HepG2 (cell line): ENCODE data around the gene CFAP54. TPM values are rescaled to one million over a fixed set of nuclear protein-coding genes. Genes with fewer than 3 reads are reported as not detected.

Experiments used
- ATAC-seq: fragments of 200-7000 bp; cut with Tn5 transposase; 3 replicates; pipeline ENCODE4 v1.9.1; 2020; ENCODE audit warnings: mild to moderate bottlenecking, moderate library complexity
- BruUV-seq: library from RNA; stranded (reverse); fragments of 400-500 nt; replicated peaks from 2 replicates; lab custom pipeline; 2021; lab: Mats Ljungman, UMichigan
- CTCF ChIA-PET: fragments of 300-600 bp; formaldehyde crosslinking; extraction: SDS; loops from one replicate; lab custom pipeline; 2021; ENCODE audit warnings: low total read pairs, inconsistent platforms, low intra/inter-chr PET ratio; lab: Yijun Ruan, JAX
- POLR2A ChIA-PET: fragments of 350-600 bp; sonication (Branson Sonifier 250); formaldehyde crosslinking; loops from one replicate; lab custom pipeline; 2020; ENCODE audit warnings: antibody characterized with exemption, inconsistent platforms; lab: Yijun Ruan, JAX
- DNase-seq: peaks from one replicate; pipeline ENCODE4 v3.0.0-alpha.2; 2015; ENCODE audit warnings: low spot score
- FAIRE-seq: peaks from 3 replicates; lab custom pipeline; 2011; peaks lifted over from hg19 to GRCh38; lab: Jason Lieb, UNC
- H2AFZ ChIP-seq: one replicate; pipeline ENCODE4 v1.6.1; 2011; ENCODE audit warnings: low read length, inconsistent platforms
- H3K27ac ChIP-seq: fragments of 300-600 bp; 3 replicates; pipeline ENCODE4 v1.8.0; 2011; ENCODE audit warnings: mixed run types, mild to moderate bottlenecking, mixed read lengths, low read length, inconsistent platforms; ENCODE audit not compliant: insufficient read depth; ENCODE audit errors: extremely low read length
- H3K27me3 ChIP-seq, 2 experiments: fragments of 200-600 bp in 1 of 2; 2 replicates in 1 of 2; 3 replicates in 1 of 2; pipeline versions ENCODE4 v1.6.0 to v1.8.0; 2011; ENCODE audit warnings: low read length in 2 of 2, mild to moderate bottlenecking in 2 of 2, moderate library complexity in 2 of 2, inconsistent platforms in 1 of 2; ENCODE audit not compliant: insufficient read depth in 2 of 2, control insufficient read depth in 1 of 2
- H3K36me3 ChIP-seq, 2 experiments: fragments of 200-600 bp in 1 of 2; replicated peaks in 1 of 2; 2 replicates in 1 of 2; 3 replicates in 1 of 2; pipeline versions ENCODE4 v1.5.1 to v1.8.0; 2011; ENCODE audit warnings: low read length in 2 of 2, inconsistent platforms in 1 of 2; ENCODE audit not compliant: insufficient read depth in 2 of 2, control insufficient read depth in 1 of 2
- H3K4me1 ChIP-seq: 2 replicates; pipeline ENCODE4 v1.5.1; 2012; ENCODE audit warnings: low read length, inconsistent platforms; ENCODE audit not compliant: insufficient read depth
- H3K4me2 ChIP-seq: 2 replicates; pipeline ENCODE4 v1.6.0; 2011; ENCODE audit warnings: low read depth, low read length, inconsistent platforms
- H3K4me3 ChIP-seq, 3 experiments: fragments of 200-600 bp in 1 of 3; sonication (generic), shearing (Covaris generic) in 1 of 3; replicated peaks in 1 of 3; 2 replicates each; pipeline ENCODE4 v1.5.1; 2011 to 2016; ENCODE audit warnings: low read length in 3 of 3, inconsistent platforms in 2 of 3, low read depth in 2 of 3, mild to moderate bottlenecking in 2 of 3, control low read depth in 1 of 3, mixed read lengths in 1 of 3; ENCODE audit not compliant: insufficient read depth in 1 of 3
- H3K79me2 ChIP-seq: one replicate; pipeline ENCODE4 v1.6.1; 2011; ENCODE audit warnings: low read length, inconsistent platforms; ENCODE audit not compliant: insufficient read depth
- H3K9ac ChIP-seq: 2 replicates; pipeline ENCODE4 v1.6.0; 2011; ENCODE audit warnings: mild to moderate bottlenecking, low read depth, low read length, inconsistent platforms; ENCODE audit not compliant: insufficient read depth
- H3K9me3 ChIP-seq: 2 replicates; pipeline ENCODE4 v1.5.1; 2012; ENCODE audit warnings: mild to moderate bottlenecking, low read length
- H4K20me1 ChIP-seq: 2 replicates; pipeline ENCODE4 v1.6.0; 2011; ENCODE audit warnings: inconsistent platforms, mild to moderate bottlenecking, low read length, moderate library complexity; ENCODE audit not compliant: insufficient read depth
- BRD4 ChIP-seq: sonication (generic); formaldehyde crosslinking; IDR thresholded peaks from 2 replicates; pipeline ENCODE4 v1.4.0; 2020; ENCODE audit warnings: missing genetic modification reagents
- GPN1 ChIP-seq: sonication (generic); formaldehyde crosslinking; IDR thresholded peaks from 2 replicates; pipeline ENCODE4 v1.5.1; 2020; ENCODE audit warnings: missing genetic modification reagents, borderline replicate concordance
- ISX ChIP-seq: sonication (generic); formaldehyde crosslinking; conservative IDR thresholded peaks from 2 replicates; pipeline ENCODE4 v1.5.0; 2020; ENCODE audit warnings: missing genetic modification reagents
- PHF20 ChIP-seq: sonication (generic); formaldehyde crosslinking; IDR thresholded peaks from 2 replicates; pipeline ENCODE4 v1.5.0; 2020; ENCODE audit warnings: mild to moderate bottlenecking, missing genetic modification reagents
- WGBS: methylation state at CpG from one replicate; pipeline ENCODE4 v1.1.6; 2017; ENCODE audit warnings: low lambda C conversion rate; 5-methylcytosine and 5-hydroxymethylcytosine counted together
- in situ Hi-C: cut with HindIII; loops from 2 replicates; pipeline ENCODE4 v1.10.0; 2017; ENCODE audit warnings: low pct_unique_long_range_greater_than_20kb; ENCODE audit not compliant: extremely low pct_ligation_motif_present
- intact Hi-C: fragments of 100-400 bp; cut with micrococcal nuclease; formaldehyde crosslinking; loops from one replicate; pipeline ENCODE4 v1.10.0; 2022; ENCODE audit not compliant: unreplicated experiment
- polyA plus RNA-seq, 8 experiments: library from polyadenylated mRNA; depleted of rRNA in 3 of 8; stranded (reverse) in 7 of 8; unstranded in 1 of 8; fragments of >200 nt; fragmentation: Illumina TruSeq in 4 of 8; extraction: Trizol in 4 of 8; gene quantifications; 2 replicates each; pipeline versions ENCODE4 v1.2.1 to v1.2.3, GENCODE V29; 2011 to 2016; ENCODE audit warnings: low read depth in 4 of 8, missing spikeins in 1 of 8, mixed read lengths in 1 of 8; ENCODE audit not compliant: insufficient read depth in 1 of 8
- total RNA-seq, 5 experiments: library from RNA; depleted of rRNA; stranded (reverse); fragments of >200 nt; fragmentation: Illumina TruSeq; extraction: Trizol; gene quantifications; 2 replicates each; pipeline ENCODE4 v1.2.3, GENCODE V29; 2016; ENCODE audit warnings: low read depth in 1 of 5
- TF ChIP-seq, protein P1 (sequence below): sonication (generic); formaldehyde crosslinking; IDR thresholded peaks from 2 replicates; pipeline ENCODE4 v1.5.0; 2020; ENCODE audit warnings: mild to moderate bottlenecking, missing genetic modification reagents, moderate library complexity

Gene CFAP54
- total and polyA plus RNA-seq, 2 of the 13 experiments (the other 11 are each of a cell fraction or from before 2014, with no cell fraction given), result not detected

DNA sequence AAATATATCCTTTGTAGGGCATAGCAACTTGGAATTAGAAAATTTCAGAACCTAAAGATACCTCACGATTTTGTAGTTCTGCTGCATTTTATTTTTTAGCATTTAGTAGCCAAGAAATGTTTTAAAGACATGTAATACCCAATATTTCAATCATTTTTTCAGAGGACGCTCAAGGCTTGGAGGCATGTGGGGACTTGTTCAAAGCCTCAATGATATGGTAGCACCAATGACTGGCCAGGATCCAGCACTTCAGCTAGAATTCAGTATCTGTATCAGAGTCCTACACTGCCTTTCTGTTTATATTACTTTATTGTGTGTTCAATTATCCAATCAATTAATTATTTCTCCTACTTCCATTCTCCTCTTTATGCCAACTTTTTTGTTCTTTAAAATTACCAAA is 262.8 kb downstream of the CFAP54 start:
- Histone ChIP-seq H4K20me1 (no peaks in the 10 kb centered on the region), H3K9me3 (no peaks in the 10 kb centered on the region), H2AFZ (no peak overlapping the region), H3K4me2 (no peak overlapping the region), H3K36me3 (no peaks in the 10 kb centered on the region), H3K9ac (no peak overlapping the region), H3K79me2 (no peaks in the 10 kb centered on the region), H3K4me3 (no peak overlapping the region), H3K27me3 (no peaks in the 10 kb centered on the region; a peak in 1 of 5 replicates), H3K4me1 (no peaks in the 10 kb centered on the region), H3K27ac (no peak overlapping the region)
- intact Hi-C loops, result no loop called here
- no TSS peak for BruUV-seq
- POLR2A ChIA-PET, result no interaction called here
- no peak for DNase-seq
- ATAC-seq, result no peak
- TF ChIP-seq BRD4 (CRISPR knock-in tag), result no peak
- no peak for TF ChIP-seq ISX (CRISPR knock-in tag)
- no peak for TF ChIP-seq PHF20
- in situ Hi-C loops, result no loop called here
- FAIRE-seq, result no peak
- CTCF ChIA-PET, result no interaction called here
- WGBS, result 0% methylated on average over 2 of the region's 2 CpGs

DNA sequence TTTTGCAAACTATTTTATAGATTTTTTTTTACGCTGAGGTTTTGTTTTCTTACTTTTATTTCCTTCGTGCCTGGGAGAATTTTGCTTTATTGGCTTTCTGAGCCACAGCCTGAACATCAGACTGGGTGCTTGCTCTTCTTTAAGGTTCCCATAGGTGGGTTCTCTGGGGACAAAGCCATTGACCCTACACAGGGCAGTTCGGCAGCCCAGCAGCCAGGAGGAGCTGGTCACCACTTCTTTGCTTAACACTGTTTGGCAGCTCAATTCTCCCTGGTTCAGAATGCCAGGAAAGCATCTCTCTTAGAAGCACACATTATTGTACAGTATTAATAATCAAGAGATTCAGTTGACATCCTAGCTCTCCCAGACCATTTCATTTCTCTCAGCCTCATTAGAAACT is 276.9 kb downstream of the CFAP54 start:
- BruUV-seq, result no TSS peak
- Histone ChIP-seq H3K27ac (no peak overlapping the region), H2AFZ (no peak overlapping the region), H3K4me1 (no peaks in the 10 kb centered on the region), H3K27me3 (no peaks in the 10 kb centered on the region), H3K9me3 (no peaks in the 10 kb centered on the region), H4K20me1 (no peaks in the 10 kb centered on the region), H3K4me2 (no peak overlapping the region), H3K36me3 (no peaks in the 10 kb centered on the region), H3K9ac (no peak overlapping the region), H3K4me3 (no peak overlapping the region), H3K79me2 (no peaks in the 10 kb centered on the region)
- ChIA-PET POLR2A (no interaction called here), CTCF (no interaction called here)
- ATAC-seq (peak; percentile 77), DNase-seq (peak; percentile 1), FAIRE-seq (no peak)
- no peak for TF ChIP-seq GPN1 (CRISPR knock-in tag)
- TF ChIP-seq, protein P1, sequence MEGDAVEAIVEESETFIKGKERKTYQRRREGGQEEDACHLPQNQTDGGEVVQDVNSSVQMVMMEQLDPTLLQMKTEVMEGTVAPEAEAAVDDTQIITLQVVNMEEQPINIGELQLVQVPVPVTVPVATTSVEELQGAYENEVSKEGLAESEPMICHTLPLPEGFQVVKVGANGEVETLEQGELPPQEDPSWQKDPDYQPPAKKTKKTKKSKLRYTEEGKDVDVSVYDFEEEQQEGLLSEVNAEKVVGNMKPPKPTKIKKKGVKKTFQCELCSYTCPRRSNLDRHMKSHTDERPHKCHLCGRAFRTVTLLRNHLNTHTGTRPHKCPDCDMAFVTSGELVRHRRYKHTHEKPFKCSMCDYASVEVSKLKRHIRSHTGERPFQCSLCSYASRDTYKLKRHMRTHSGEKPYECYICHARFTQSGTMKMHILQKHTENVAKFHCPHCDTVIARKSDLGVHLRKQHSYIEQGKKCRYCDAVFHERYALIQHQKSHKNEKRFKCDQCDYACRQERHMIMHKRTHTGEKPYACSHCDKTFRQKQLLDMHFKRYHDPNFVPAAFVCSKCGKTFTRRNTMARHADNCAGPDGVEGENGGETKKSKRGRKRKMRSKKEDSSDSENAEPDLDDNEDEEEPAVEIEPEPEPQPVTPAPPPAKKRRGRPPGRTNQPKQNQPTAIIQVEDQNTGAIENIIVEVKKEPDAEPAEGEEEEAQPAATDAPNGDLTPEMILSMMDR (CRISPR knock-in tag), result peak; percentile 29; the same call in 1 of the 2 replicates
- intact Hi-C loops (no loop called here), in situ Hi-C loops (no loop called here)
- WGBS, result 0% methylated on average over 3 of the region's 3 CpGs
